Stimulated activated CD4-positive, alpha-beta T cell treated with anti-CD3 and anti-CD28 coated beads, TNF-alpha, amount 100 ng/mL, for 1 hour (primary cell): Measurements from ENCODE around the gene SEC24B.
"Not testable (repeated sequence)": the region's sequence is repeated elsewhere in the genome, so short reads cannot be mapped to it uniquely, and the experiment has no call there.

Experiments
- DNase-seq, 3 donors: peaks; one replicate each; pipeline ENCODE4 v3.0.0-alpha.2; 2020; ENCODE audit warnings: low read depth in 3 of 3, low spot score in 1 of 3

SEC24B gene

GRCh38 chr4:109432203-109432602 lies 1.4 kb upstream of the SEC24B start:
- DNase-seq = no peak

- no peak for DNase-seq
Measured at GRCh38 chr4:109432696-109433095, 919 bp upstream of the SEC24B start.

GRCh38 chr4:109434007-109434971 lies 674 bp downstream of the SEC24B start:
- peak in 1 of 3 donors; percentile 14 for DNase-seq

GRCh38 chr4:109435635-109436034 lies 2.0 kb downstream of the SEC24B start:
- no peak for DNase-seq

- DNase-seq = no peak
Measured at GRCh38 chr4:109436504-109436903, 2.9 kb downstream of the SEC24B start.

- no peak for DNase-seq
Measured at GRCh38 chr4:109440948-109441347, 7.3 kb downstream of the SEC24B start.

- no peak for DNase-seq
Measured at GRCh38 chr4:109441862-109442458, 8.3 kb downstream of the SEC24B start.

- no peak for DNase-seq
Measured at GRCh38 chr4:109444182-109444844, 10.7 kb downstream of the SEC24B start.

GRCh38 chr4:109447278-109447677 lies 13.7 kb downstream of the SEC24B start:
- DNase-seq = no peak

- DNase-seq = no peak
Measured at GRCh38 chr4:109451544-109452273, 18.1 kb downstream of the SEC24B start.

GRCh38 chr4:109453110-109453509 lies 19.5 kb downstream of the SEC24B start:
- DNase-seq = not testable (repeated sequence)

- DNase-seq = no peak
Measured at GRCh38 chr4:109462297-109462696, 28.7 kb downstream of the SEC24B start.

GRCh38 chr4:109462802-109463201 lies 29.2 kb downstream of the SEC24B start:
- no peak for DNase-seq

- DNase-seq = no peak
Measured at GRCh38 chr4:109465069-109465468, 31.5 kb downstream of the SEC24B start.

- DNase-seq = no peak
Measured at GRCh38 chr4:109469915-109470314, 36.3 kb downstream of the SEC24B start.

- no peak for DNase-seq
Measured at GRCh38 chr4:109472343-109472761, 38.7 kb downstream of the SEC24B start.

- no peak for DNase-seq
Measured at GRCh38 chr4:109473824-109474223, 40.2 kb downstream of the SEC24B start.

- no peak for DNase-seq
Measured at GRCh38 chr4:109486007-109486406, 52.4 kb downstream of the SEC24B start.

GRCh38 chr4:109494563-109494962 lies 60.9 kb downstream of the SEC24B start:
- no peak for DNase-seq

- no peak for DNase-seq
Measured at GRCh38 chr4:109495514-109495913, 61.9 kb downstream of the SEC24B start.

- no peak for DNase-seq
Measured at GRCh38 chr4:109496875-109497274, 63.3 kb downstream of the SEC24B start.
